OCI-LY7 (cell line): Measurements from ENCODE around the gene ZGRF1. TPM values are rescaled to one million over a fixed set of nuclear protein-coding genes. Genes with fewer than 3 reads are reported as not detected.

Source experiments
- BruUV-seq: library from RNA; stranded (reverse); fragments of 400-500 nt; replicated peaks from 2 replicates; lab custom pipeline; 2021; lab: Mats Ljungman, UMichigan
- CTCF ChIA-PET: fragments of 300-600 bp; sonication (Branson Sonifier 250); formaldehyde crosslinking; loops from one replicate; lab custom pipeline; 2022; ENCODE audit warnings: antibody characterized with exemption; ENCODE audit not compliant: unreplicated experiment; lab: Charles Lee
- POLR2A ChIA-PET: fragments of 300-600 bp; sonication (Branson Sonifier 250); formaldehyde crosslinking; loops from one replicate; lab custom pipeline; 2022; ENCODE audit warnings: antibody characterized with exemption; lab: Charles Lee
- DNase-seq: peaks from one replicate; pipeline ENCODE4 v3.0.0-alpha.2; 2015; ENCODE audit warnings: low spot score
- H2AFZ ChIP-seq: fragments of 200-600 bp; sonication (generic), shearing (Covaris generic); 2 replicates; pipeline ENCODE4 v1.6.1; 2014; ENCODE audit warnings: mild to moderate bottlenecking, antibody characterized with exemption, low read length, moderate library complexity
- H3K27ac ChIP-seq: fragments of 200-600 bp; sonication (generic); 2 replicates; pipeline ENCODE4 v1.5.1; 2014; ENCODE audit warnings: mixed run types, low read depth, mild to moderate bottlenecking, moderate library complexity, low read length, inconsistent platforms; ENCODE audit not compliant: poor library complexity, severe bottlenecking
- H3K36me3 ChIP-seq: fragments of 200-600 bp; sonication (generic); 2 replicates; pipeline ENCODE4 v1.6.1; 2014; ENCODE audit warnings: mild to moderate bottlenecking, antibody characterized with exemption, low read length, moderate library complexity, mixed read lengths; ENCODE audit not compliant: insufficient read depth
- H3K4me1 ChIP-seq: fragments of 200-600 bp; sonication (generic); 2 replicates; pipeline ENCODE4 v1.5.1; 2014; ENCODE audit warnings: mild to moderate bottlenecking, low read length; ENCODE audit not compliant: insufficient read depth, poor library complexity, severe bottlenecking
- H3K4me2 ChIP-seq: fragments of 200-600 bp; sonication (generic); 2 replicates; pipeline ENCODE4 v1.6.1; 2014; ENCODE audit warnings: mild to moderate bottlenecking, low read length
- H3K4me3 ChIP-seq: fragments of 200-600 bp; sonication (generic); 2 replicates; pipeline ENCODE4 v1.5.1; 2014; ENCODE audit warnings: mild to moderate bottlenecking, low read depth, low read length; ENCODE audit not compliant: poor library complexity, severe bottlenecking
- H3K79me2 ChIP-seq: fragments of 200-600 bp; sonication (generic); 2 replicates; pipeline ENCODE4 v1.6.1; 2016; ENCODE audit warnings: low read depth, mild to moderate bottlenecking, low read length, moderate library complexity, mixed read lengths; ENCODE audit not compliant: insufficient read depth
- H3K9me2 ChIP-seq: fragments of 200-600 bp; sonication (generic); 2 replicates; pipeline ENCODE4 v1.6.1; 2016; ENCODE audit warnings: mild to moderate bottlenecking, low read length, mixed read lengths; ENCODE audit not compliant: insufficient read depth
- H3K9me3 ChIP-seq: fragments of 200-600 bp; sonication (generic); 2 replicates; pipeline ENCODE4 v1.6.1; 2014; ENCODE audit warnings: mild to moderate bottlenecking, mixed run types, low read length, mixed read lengths
- H4K20me1 ChIP-seq: fragments of 200-600 bp; sonication (generic); 2 replicates; pipeline ENCODE4 v1.6.1; 2014; ENCODE audit warnings: mild to moderate bottlenecking, antibody characterized with exemption, low read length, moderate library complexity, mixed read lengths; ENCODE audit not compliant: insufficient read depth
- CTCF ChIP-seq: fragments of 200-600 bp; sonication (generic); conservative IDR thresholded peaks from 2 replicates; pipeline ENCODE4 v1.5.1; 2014; ENCODE audit warnings: mild to moderate bottlenecking, antibody characterized with exemption, low read length, moderate library complexity, mixed read lengths
- EZH2phosphoT487 ChIP-seq: fragments of 200-600 bp; sonication (generic); IDR thresholded peaks from 2 replicates; pipeline ENCODE4 v1.6.1; 2018; ENCODE audit warnings: low read depth, borderline replicate concordance, mild to moderate bottlenecking, mixed run types, antibody characterized with exemption, low read length, moderate library complexity, mixed read lengths
- intact Hi-C: fragments of 100-400 bp; cut with micrococcal nuclease; formaldehyde crosslinking; loops from one replicate; pipeline ENCODE4 v1.10.0; 2022; ENCODE audit not compliant: unreplicated experiment
- total RNA-seq, 2 experiments: library from RNA; depleted of rRNA in 1 of 2; stranded (reverse); fragments of >200 nt in 1 of 2; shearing (Covaris generic) in 1 of 2; gene quantifications; 2 replicates each; pipeline ENCODE4 v1.2.3, GENCODE V29; 2014 to 2022

ZGRF1 gene
- total RNA-seq, 2 experiments from 2014 or later: 54.4 to 68.1 TPM

DNA sequence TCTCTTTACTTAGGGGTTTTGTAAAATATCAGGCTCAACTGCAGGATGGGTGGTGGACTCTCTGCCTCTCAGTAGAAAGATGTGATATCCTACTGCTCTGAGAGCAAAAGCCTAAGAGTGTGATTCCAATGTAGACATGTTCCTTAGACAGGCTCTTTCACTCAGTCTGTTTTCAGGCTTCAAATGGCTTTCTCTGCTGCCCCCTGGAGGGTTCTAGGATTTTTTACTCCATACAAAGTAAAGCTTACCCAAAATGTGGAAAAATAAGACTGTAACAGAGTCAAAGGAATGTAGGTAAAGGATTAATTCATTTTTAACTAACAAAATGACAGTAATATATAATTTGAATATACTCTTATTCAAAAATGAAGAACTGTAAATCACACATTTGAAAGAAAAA lies 32.1 kb downstream of the ZGRF1 start:
- no peaks in the 10 kb centered on the region for H3K9me3 ChIP-seq
- H4K20me1 ChIP-seq: no peaks in the 10 kb centered on the region
- H2AFZ ChIP-seq: no peak overlapping the region
- peak; percentile 46 for DNase-seq
- H3K27ac ChIP-seq: no peak overlapping the region
- H3K9me2 ChIP-seq: no peaks in the 10 kb centered on the region
- H3K36me3 ChIP-seq: peaks cover 88% of the 10 kb centered on the region
- ChIA-PET CTCF (no interaction called here), POLR2A (interaction anchor here (1.7 kb wide), 1 partner anchor 20 kb away, joined by 3 read pairs; no protein-coding TSS in a partner anchor)
- no peak overlapping the region for H3K4me3 ChIP-seq
- no TSS peak for BruUV-seq
- TF ChIP-seq EZH2phosphoT487 (no peak), CTCF (peak; percentile 87)
- intact Hi-C loops: loop anchor here (5.0 kb wide), 1 partner anchor 277 kb away; no protein-coding TSS in a partner anchor
- no peak overlapping the region for H3K4me2 ChIP-seq
- no peaks in the 10 kb centered on the region for H3K79me2 ChIP-seq
- no peaks in the 10 kb centered on the region for H3K4me1 ChIP-seq

DNA sequence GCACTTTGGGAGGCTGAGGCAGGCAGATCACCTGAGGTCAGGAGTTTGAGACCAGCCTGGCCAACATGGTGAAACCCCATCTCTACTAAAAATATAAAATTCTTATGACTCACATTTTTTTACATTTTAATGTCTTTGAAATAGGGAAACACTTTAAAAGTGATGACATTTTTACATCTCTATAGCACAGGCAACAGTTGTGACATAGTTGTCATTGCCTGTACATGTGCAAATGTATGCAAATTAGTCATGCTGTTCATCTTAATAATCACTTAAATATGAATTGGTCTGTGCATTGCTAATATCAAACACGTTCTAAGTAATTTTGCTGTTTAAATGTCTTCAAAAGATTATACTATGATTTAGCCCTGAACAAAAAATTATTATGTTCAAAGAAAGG lies 41.7 kb downstream of the ZGRF1 start:
- BruUV-seq: no TSS peak
- H3K9me3 ChIP-seq: 0 out of 2 replicates have a peak, but pooled peaks cover 3% of the 10 kb centered on the region
- no peaks in the 10 kb centered on the region for H3K9me2 ChIP-seq
- no peak for DNase-seq
- no peak overlapping the region for H3K4me3 ChIP-seq
- CTCF ChIA-PET: no interaction called here
- H3K4me1 ChIP-seq: no peaks in the 10 kb centered on the region
- TF ChIP-seq EZH2phosphoT487 (no peak), CTCF (no peak)
- peaks cover 30% of the 10 kb centered on the region for H3K36me3 ChIP-seq
- no peaks in the 10 kb centered on the region for H4K20me1 ChIP-seq
- intact Hi-C loops: no loop called here
- no peak overlapping the region for H2AFZ ChIP-seq
- no peaks in the 10 kb centered on the region for H3K79me2 ChIP-seq
- no peak overlapping the region for H3K27ac ChIP-seq
- POLR2A ChIA-PET: no interaction called here
- H3K4me2 ChIP-seq: no peak overlapping the region

DNA sequence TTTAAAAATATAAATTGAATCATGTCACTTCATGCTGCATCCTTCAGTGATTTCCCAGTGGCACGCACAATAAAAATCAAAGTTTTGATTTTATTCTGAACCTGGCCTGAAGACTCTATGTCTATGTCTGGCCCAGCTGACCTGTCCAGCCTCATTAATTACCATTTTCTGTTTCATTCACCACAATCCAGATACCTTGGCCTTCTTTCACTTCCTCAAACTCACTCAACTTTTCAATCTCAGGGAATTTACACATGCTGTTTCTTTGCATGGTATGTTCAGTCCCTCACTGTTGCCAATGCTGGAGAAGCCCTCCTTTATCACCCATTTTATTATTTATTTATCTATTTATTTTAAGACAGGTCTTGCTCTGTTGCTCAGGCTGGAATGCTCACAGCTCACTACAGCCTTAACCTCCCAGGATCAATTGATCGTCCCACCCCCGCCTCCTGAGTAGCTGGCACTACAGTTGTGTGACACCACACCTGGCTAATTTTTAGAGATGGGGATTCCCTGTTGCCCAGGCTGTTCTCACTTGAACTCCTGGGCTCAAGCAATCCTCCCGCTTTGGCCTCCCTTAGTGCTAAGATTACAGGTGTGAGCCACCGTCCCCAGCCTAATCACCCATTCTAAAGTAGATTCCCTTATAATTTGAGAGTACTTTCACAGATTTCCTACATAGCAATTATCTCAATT lies 43.1 kb downstream of the ZGRF1 start:
- BruUV-seq: no TSS peak
- H4K20me1 ChIP-seq: no peaks in the 10 kb centered on the region
- no peak overlapping the region for H3K4me2 ChIP-seq
- ChIA-PET POLR2A (interaction anchor here (0.6 to 1.4 kb wide), 2 partner anchors 9 to 212 kb away, joined by 3 read pairs; no protein-coding TSS in a partner anchor), CTCF (no interaction called here)
- no peaks in the 10 kb centered on the region for H3K4me1 ChIP-seq
- no peak for TF ChIP-seq EZH2phosphoT487
- TF ChIP-seq CTCF: no peak
- no peaks in the 10 kb centered on the region for H3K79me2 ChIP-seq
- no peak overlapping the region for H2AFZ ChIP-seq
- intact Hi-C loops: no loop called here
- H3K27ac ChIP-seq: no peak overlapping the region
- H3K4me3 ChIP-seq: no peak overlapping the region
- H3K9me2 ChIP-seq: no peaks in the 10 kb centered on the region
- peaks cover 28% of the 10 kb centered on the region for H3K36me3 ChIP-seq
- DNase-seq: no peak
- H3K9me3 ChIP-seq: 0 out of 2 replicates have a peak, but pooled peaks cover 3% of the 10 kb centered on the region
